GM12875 (cell line): ENCODE measurements around the gene TFB2M.
"Not testable (repeated sequence)": the region's sequence is repeated elsewhere in the genome, so short reads cannot be mapped to it uniquely, and the experiment has no call there.

Experiments used
- H3K4me3 ChIP-seq: one replicate; pipeline ENCODE4 v1.5.1; 2011; ENCODE audit warnings: low read depth, low read length, control low read depth
- TF ChIP-seq, protein P1 (sequence below): IDR thresholded peaks from 2 replicates; pipeline ENCODE4 v1.5.1; 2011; ENCODE audit warnings: low read depth, mild to moderate bottlenecking, control low read depth, inconsistent platforms, low read length, moderate library complexity, borderline replicate concordance; ENCODE audit not compliant: insufficient read depth

The TFB2M gene

DNA sequence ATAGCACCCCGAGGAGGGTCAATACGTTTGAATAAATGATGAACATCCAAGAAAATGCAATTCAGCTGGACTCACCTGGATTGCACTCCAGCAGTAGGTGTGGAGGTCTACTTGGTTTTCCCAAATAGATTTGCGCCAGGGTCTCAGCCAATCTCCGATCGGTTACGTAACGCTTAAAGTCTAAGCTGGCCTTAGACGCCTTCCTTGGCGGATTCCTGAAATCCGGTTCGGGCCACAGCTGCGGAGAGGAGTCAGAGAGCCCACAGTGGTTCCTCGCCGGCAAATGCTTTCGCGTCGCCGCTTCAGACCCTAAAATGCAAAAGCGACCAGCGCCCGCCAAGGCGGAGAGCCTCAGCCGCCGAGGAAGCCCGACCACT is 322 bp downstream of the TFB2M start:
- H3K4me3 ChIP-seq: peak overlapping the region; percentile 91

DNA sequence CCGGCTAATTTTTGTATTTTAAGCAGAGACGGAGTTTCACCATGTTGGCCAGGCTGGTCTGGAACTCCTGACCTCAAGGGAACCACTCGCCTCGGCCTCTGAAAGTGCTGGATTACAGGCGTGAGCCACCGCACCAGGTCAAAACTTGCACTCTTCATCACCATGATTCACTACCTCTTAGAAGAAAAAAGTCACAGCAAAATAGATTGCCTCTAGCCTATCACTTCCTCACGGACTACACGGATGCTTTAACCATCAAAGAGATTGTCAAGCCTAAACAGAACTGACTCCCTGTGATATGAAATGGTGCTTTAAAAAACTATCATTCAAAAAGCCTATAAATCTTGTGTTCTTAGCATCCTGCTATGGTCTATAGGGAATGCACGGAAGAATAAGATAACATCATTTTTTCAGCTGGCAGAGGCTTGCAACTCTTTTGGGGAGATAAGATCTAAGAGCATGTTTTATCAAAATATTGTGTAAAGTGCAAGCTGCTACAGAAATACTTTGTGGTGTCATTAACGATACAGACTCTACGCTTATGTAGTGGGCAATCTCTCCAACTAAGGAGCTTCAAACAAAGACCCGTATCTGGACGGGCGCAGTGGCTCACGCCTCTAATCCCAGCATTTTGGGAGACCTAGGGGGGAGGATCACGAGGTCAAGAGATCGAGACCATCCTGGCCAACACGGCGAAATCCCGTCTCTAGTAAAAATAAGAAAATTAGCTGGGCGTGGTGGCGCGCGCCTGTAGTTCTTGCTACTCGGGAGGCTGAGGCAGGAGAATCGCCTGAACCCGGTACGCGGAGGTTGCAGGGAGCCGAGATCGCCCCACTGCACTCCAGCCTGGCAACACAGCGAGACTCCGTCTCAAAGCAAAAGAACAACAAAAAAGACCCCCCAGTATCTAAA is 966 bp downstream of the TFB2M start:
- peak overlapping the region; percentile 91 for H3K4me3 ChIP-seq
- TF ChIP-seq, protein P1, sequence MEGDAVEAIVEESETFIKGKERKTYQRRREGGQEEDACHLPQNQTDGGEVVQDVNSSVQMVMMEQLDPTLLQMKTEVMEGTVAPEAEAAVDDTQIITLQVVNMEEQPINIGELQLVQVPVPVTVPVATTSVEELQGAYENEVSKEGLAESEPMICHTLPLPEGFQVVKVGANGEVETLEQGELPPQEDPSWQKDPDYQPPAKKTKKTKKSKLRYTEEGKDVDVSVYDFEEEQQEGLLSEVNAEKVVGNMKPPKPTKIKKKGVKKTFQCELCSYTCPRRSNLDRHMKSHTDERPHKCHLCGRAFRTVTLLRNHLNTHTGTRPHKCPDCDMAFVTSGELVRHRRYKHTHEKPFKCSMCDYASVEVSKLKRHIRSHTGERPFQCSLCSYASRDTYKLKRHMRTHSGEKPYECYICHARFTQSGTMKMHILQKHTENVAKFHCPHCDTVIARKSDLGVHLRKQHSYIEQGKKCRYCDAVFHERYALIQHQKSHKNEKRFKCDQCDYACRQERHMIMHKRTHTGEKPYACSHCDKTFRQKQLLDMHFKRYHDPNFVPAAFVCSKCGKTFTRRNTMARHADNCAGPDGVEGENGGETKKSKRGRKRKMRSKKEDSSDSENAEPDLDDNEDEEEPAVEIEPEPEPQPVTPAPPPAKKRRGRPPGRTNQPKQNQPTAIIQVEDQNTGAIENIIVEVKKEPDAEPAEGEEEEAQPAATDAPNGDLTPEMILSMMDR: no peak

More for the DNA sequence above, 322 bp downstream of the TFB2M start:
- TF ChIP-seq, protein P1: no peak

DNA sequence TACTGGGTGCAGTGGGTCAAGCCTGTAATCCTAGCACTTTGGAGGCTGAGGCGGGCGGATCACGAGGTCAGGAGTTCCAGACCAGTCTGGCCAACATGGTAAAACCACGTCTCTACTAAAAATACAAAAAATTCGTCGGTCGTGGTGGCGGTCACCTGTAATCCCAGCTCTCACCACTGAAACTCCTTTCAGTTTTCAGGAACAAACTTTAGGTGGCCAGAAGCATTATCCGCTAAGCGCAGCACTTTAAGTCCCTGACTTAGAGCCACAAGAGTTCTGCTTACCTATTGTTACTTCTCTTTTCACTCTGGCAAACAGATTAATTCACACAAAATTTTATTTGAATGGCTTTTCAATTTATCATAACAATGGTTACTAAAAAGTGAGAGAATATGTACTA is 5.2 kb downstream of the TFB2M start:
- not testable (repeated sequence) for H3K4me3 ChIP-seq

DNA sequence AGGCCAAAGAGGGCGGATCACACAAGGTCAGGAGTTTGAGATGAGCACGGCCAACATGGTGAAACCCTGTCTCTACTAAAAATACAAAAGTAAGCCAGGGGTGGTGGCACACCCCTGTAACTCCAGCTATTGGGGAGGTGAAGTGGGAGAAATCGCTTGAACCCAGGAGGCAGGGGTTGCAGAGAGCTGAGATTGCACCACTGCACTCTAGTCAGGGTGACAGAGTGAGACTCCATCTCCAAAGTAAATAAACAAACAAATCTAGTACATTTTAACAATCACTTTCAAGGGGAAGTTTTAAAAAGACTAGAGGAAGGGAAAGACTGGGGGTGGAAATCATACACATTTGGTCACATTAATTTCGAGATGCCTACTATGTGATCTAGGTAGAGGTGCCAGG is 6.8 kb downstream of the TFB2M start:
- H3K4me3 ChIP-seq: no peak overlapping the region
- TF ChIP-seq, protein P1: no peak

DNA sequence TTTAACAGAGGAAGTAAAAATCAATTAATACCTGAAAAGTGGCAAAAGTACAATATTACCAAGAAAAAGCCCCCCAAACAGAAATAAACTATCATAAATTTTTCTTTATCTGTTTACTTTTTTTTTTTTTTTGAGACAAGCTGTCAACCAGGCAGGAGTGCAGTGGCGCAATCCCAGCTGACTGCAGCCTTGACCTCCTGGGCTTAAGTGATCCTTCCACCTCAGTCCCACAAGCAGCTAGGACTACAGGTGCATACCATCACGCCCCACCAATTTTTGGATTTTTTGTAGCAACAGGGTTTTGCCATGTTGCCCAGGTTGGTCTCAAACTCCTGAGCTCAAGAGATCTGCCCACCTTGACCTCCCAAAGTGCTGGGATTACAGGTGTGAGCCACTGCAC is 8.0 kb downstream of the TFB2M start:
- H3K4me3 ChIP-seq: no peak overlapping the region

DNA sequence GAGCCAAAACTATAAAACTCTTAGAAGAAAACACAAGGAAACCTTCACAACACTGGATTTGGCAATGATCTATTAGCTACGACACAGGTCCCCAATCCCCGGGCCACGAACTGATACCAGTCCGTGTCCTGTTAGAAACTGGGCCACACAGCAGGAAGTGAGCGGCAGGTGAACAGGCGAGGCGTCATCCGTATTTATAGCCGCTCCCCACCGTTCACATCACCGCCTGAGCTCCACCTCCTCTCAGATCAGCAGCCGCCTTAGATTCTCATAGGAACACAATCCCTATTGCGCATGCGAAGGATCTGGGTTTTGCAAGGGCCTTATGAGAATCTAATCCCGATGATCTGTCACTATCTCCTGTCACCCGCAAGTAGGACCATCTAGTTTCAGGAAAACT is 11.9 kb downstream of the TFB2M start:
- TF ChIP-seq, protein P1: no peak
- H3K4me3 ChIP-seq: no peak overlapping the region

More for the DNA sequence above, 8.0 kb downstream of the TFB2M start:
- TF ChIP-seq, protein P1: no peak

DNA sequence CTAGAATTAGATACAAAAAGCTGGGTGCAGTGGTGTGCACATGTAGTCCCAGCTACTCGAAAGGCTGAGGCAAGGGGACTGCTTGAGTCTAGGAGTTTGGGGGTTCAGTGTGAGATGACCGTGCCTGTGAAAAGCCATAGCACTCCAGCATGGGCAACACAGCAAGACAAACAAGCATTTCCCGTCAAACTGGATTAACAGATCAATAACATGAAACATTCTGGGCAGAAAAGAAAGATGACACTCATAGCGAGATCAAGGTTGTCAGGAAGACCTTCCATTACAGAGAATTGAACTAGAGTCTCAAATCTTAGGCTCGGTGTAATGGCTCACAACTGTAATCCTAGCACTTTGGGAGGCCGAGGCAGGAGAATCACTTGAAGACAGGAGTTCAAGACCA is 14.0 kb downstream of the TFB2M start:
- TF ChIP-seq, protein P1: no peak

More for the DNA sequence above, 14.0 kb downstream of the TFB2M start:
- H3K4me3 ChIP-seq: no peak overlapping the region
